DMS153 (cell line): ENCODE results near the gene LRCH1.
"Not testable (repeated sequence)": the region's sequence is repeated elsewhere in the genome, so short reads cannot be mapped to it uniquely, and the experiment has no call there.

Experiments used
- DNase-seq: peaks from one replicate; lab custom pipeline; 2025; lab: John Stamatoyannopoulos, UW

LRCH1 gene

GRCh38 chr13:46552889-46553520, at the start of gene LRCH1:
Gene LRCH1 (plus strand): TSS chr13:46553170. CDS start chr13:46553397, 227 bp downstream.
- DNase-seq, result peak; percentile 62

DNA sequence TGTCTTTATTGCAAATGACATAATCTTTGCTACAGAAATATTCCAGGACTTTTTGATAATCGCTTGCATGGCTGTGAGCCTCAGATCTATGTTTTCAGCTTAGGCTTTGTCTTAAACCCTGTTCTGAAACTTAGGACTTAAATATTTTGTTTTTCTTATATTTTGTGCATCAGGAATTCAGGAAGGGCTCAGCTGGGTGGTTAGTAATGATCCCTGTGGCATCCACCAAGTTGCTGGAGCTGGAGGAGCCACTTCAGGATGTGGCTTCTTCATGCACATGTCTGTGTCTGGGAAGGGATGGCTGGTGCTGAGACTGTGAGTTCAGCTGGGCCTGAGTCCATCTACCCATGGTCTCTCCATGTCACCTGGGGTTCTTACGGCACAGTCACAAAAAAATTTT, 48.9 kb upstream of the LRCH1 start:
- no peak for DNase-seq

DNA sequence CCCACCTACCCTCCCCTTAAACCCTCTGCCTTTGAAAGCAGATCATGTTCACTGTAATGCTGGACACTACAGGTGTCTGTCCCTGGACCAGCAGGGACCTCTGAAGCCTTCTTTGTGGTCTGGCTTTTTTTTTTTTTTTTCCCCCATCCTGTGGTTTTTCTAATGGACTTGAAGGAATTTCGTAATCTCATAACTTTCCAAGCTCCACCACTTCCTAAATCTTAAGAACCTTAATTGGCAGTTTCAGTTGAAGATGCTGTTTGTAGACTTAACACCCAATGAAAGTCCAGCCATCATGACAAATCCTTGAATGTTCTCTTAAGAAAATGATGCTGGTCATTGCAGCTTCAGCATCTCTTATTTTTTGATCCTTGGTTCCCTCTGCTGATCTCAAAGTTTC, 45.0 kb upstream of the LRCH1 start:
- DNase-seq, result no peak

DNA sequence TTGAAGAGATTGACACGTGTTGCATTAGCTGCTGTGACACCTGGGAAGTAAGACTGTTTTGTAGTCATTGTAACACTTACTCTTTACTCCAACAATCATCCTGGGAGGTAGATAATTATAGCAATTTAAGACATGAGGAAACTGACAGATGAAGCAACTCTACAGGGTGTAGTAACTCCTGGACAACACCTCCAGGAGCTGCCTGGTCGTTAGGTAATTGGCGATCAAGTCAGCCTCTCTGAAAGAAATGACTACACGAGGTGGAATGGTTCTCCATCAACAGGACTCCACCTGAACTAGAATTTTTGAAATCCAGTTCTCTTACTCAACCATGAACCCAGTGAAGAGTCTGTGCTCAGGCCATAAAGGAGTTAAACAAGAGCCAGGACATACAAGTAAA, 43.0 kb upstream of the LRCH1 start:
- DNase-seq, result no peak

GRCh38 chr13:46515803-46516202, 37.2 kb upstream of the LRCH1 start:
- DNase-seq, result no peak

- peak; percentile 70 for DNase-seq
These were observed 36.2 kb upstream of the LRCH1 start for GRCh38 chr13:46516599-46517338.

GRCh38 chr13:46517748-46518147, 35.2 kb upstream of the LRCH1 start:
- not testable (repeated sequence) for DNase-seq

DNA sequence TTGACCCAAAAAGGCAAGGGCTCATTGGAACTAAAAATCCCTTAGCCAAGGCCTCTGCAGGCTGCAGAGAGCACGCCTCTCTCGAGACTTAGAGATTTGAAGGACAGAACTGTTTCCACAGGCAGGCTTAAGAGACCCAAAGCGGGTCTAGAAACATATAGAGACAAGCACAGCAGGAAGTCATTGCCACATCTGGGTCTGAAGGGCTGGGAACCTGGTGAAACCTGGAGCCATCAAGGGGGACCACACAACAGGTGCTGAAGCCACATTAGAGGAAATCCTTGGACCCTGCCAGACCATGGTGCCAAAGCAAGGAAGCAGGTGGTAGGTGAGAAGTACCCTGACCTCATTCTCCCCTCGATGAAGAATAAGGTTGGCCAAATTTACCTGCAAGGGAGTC, 33.8 kb upstream of the LRCH1 start:
- DNase-seq, result no peak

DNA sequence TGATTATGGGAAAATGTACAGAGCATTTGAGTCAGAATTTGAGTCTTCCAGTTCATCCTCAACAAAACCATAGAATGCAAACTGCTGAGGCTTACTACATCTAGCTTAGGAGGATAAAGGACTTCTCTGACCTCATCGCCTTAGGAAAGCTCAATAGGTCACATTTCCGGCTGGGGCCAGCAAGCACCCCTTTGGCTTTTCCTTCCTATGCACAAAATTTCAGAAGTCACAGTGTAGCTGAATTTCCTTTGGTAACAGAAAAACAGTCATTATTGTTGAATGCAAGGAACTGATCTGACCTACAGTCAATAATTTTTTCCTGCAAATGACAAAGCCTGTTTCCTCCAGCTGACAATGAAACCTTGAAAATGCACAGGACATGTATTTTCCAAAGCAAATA, 32.8 kb upstream of the LRCH1 start:
- DNase-seq, result no peak

DNA sequence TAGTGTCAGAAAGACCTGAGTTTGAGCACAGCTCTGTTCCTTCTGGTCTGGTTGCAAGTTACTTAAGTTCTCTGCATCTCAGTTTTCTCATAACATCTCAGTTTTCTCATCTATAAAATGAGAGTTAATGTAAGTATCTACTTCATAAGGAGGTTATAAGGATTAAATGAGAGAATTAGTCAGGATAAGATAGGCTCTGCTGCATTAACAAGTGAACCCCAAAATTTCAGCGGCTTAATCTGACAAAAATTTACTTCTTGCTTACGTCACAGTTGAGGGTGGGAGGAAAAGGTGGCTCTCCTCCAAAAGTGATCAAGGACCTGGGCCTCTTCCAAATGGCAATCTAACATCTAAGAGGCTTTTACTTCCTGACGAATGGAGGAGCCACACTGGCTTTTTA, 31.5 kb upstream of the LRCH1 start:
- DNase-seq, result no peak

- DNase-seq, result no peak
These were observed 30.8 kb upstream of the LRCH1 start for GRCh38 chr13:46521921-46522747.

DNA sequence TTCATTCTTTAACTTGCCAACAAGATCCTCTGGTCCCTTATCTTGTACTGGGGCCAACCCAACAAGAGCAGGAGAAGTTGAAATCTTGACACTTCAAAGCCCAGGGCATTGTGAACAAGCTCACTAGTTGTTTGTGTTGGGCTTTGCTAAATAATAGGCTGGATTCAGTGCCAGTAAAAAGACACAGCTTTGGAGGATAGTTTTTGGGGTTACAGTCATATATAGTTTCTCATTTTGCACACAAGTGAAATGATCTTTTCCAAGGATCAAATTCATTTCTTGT, 30.3 kb upstream of the LRCH1 start:
- no peak for DNase-seq

GRCh38 chr13:46523972-46524752, 28.8 kb upstream of the LRCH1 start:
- no peak for DNase-seq

GRCh38 chr13:46526100-46526735, 26.8 kb upstream of the LRCH1 start:
- DNase-seq, result no peak

DNA sequence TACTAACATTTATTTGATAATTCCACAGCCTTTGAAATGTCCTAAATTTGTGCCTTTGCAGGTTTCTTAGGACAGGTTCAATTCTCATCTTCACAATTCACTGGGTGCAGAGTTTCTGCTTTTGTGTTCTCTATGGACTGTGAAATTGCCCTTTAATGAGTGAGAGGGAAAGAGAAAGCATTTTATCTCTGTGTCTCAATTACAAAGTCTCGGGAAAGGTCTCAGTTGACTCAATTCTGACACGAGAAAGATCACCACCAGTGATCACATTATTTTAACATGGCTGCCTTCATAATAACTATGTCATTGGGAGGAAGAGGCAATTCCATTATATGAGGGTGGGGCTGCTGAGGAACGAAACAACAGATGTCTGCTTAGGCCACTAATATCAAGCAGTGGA, 26.2 kb upstream of the LRCH1 start:
- DNase-seq, result no peak

GRCh38 chr13:46527237-46527636, 25.7 kb upstream of the LRCH1 start:
- DNase-seq, result no peak

GRCh38 chr13:46529216-46529919, 23.6 kb upstream of the LRCH1 start:
- DNase-seq, result no peak

- no peak for DNase-seq
These were observed 22.7 kb upstream of the LRCH1 start for GRCh38 chr13:46530084-46530935.

DNA sequence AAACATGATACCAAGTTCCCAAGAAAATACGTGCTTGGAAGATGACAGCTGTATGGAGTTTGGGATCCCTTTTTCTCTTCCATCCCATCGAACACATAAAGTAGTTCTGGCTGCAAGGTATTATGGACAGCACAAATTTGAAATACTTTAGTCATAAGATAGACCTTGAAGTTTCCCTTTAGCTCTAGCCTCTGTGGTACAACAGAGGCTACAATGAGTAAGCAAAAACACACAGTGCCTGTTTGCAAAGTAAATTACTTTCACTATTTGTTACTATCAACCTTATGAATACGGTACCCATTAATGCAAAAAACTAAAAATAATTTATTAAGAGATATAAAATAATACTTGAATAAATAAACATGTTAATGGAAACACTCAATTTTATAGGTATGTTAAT, 21.0 kb upstream of the LRCH1 start:
- DNase-seq, result no peak

DNA sequence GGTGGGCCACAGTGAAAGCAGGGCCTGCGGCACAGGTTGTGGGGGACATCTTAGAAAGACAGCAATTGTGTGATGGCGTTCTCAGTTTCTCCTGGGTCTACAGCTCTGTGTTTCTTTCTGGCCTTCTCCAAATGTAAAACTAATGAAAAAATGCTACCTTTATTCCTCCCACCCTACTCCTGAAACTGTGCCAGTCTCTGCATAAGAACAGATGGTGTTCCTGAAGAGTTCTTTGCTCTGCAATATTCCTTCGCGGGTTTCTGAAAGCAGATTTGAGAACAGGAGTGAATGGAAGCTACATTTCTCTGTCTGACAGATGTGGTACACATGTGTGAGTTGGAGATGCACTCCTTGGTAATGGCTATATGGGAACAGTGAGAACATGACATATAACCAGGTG, 18.0 kb upstream of the LRCH1 start:
- DNase-seq, result no peak
